GM12878 (cell line): ENCODE results near the gene CRYGS. TPM values are rescaled to one million over a fixed set of nuclear protein-coding genes. Genes with fewer than 3 reads are reported as not detected.
A peak's percentile ranks its signal among the peaks of the same experiment; 100 is the strongest.

Experiments used
- ATAC-seq: fragments of 200-7000 bp; cut with Tn5 transposase; 3 replicates; pipeline ENCODE4 v1.9.1; 2020; ENCODE audit warnings: mild to moderate bottlenecking, moderate library complexity
- BruUV-seq: library from RNA; stranded (reverse); fragments of 400-500 nt; replicated peaks from 2 replicates; lab custom pipeline; 2021; lab: Mats Ljungman, UMichigan
- CTCF ChIA-PET: fragments of 300-600 bp; sonication (Branson Sonifier 250); formaldehyde crosslinking; extraction: SDS; loops from one replicate; lab custom pipeline; 2021; ENCODE audit warnings: inconsistent platforms; lab: Yijun Ruan, JAX
- POLR2A ChIA-PET: fragments of 350-600 bp; formaldehyde crosslinking; extraction: SDS; loops from one replicate; lab custom pipeline; 2021; ENCODE audit warnings: inconsistent platforms; lab: Charles Lee
- RAD21 ChIA-PET: fragments of 300-600 bp; sonication (Branson Sonifier 250); formaldehyde crosslinking; loops from one replicate; lab custom pipeline; 2023; ENCODE audit warnings: antibody characterized with exemption; ENCODE audit not compliant: unreplicated experiment; lab: Charles Lee
- SMC1A ChIA-PET: fragments of 300-600 bp; sonication (Branson Sonifier 250); formaldehyde crosslinking; loops from one replicate; lab custom pipeline; 2023; ENCODE audit not compliant: unreplicated experiment, uncharacterized antibody; lab: Charles Lee
- DNase-seq: peaks from one replicate; pipeline ENCODE4 v3.0.0-alpha.2; 2011; ENCODE audit warnings: low read depth, low spot score
- FAIRE-seq: peaks from 3 replicates; lab custom pipeline; 2011; peaks lifted over from hg19 to GRCh38; lab: Jason Lieb, UNC
- H2AFZ ChIP-seq: 2 replicates; pipeline ENCODE4 v1.6.0; 2011; ENCODE audit warnings: low read depth, low read length, control low read depth; ENCODE audit not compliant: control insufficient read depth
- H3K27ac ChIP-seq: 2 replicates; pipeline ENCODE4 v1.5.1; 2011; ENCODE audit warnings: control low read depth; ENCODE audit not compliant: control insufficient read depth, insufficient read depth
- H3K27me3 ChIP-seq, 2 experiments: replicated peaks in 1 of 2; 2 replicates each; pipeline versions ENCODE4 v1.6.0 to v1.6.1; 2011; ENCODE audit warnings: low read length in 1 of 2; ENCODE audit not compliant: control insufficient read depth in 2 of 2, insufficient read depth in 2 of 2
- H3K36me3 ChIP-seq, 2 experiments: 2 replicates each; pipeline ENCODE4 v1.5.1; 2011; ENCODE audit warnings: low read length in 1 of 2; ENCODE audit not compliant: control insufficient read depth in 2 of 2, insufficient read depth in 2 of 2
- H3K4me1 ChIP-seq: 2 replicates; pipeline ENCODE4 v1.6.1; 2011; ENCODE audit warnings: mild to moderate bottlenecking, low read length, moderate library complexity, mixed read lengths; ENCODE audit not compliant: control insufficient read depth, insufficient read depth
- H3K4me2 ChIP-seq: 2 replicates; pipeline ENCODE4 v1.6.0; 2011; ENCODE audit warnings: control low read depth; ENCODE audit not compliant: control insufficient read depth, insufficient read depth
- H3K4me3 ChIP-seq: fragments of 200-600 bp; sonication (generic); 2 replicates; pipeline ENCODE4 v1.5.1; 2016
- H3K79me2 ChIP-seq: 2 replicates; pipeline ENCODE4 v1.6.0; 2011; ENCODE audit warnings: low read length; ENCODE audit not compliant: control insufficient read depth, insufficient read depth
- H3K9ac ChIP-seq: 2 replicates; pipeline ENCODE4 v1.8.0; 2011; ENCODE audit warnings: low read length, control low read depth, mixed read lengths; ENCODE audit not compliant: control insufficient read depth, insufficient read depth
- H3K9me3 ChIP-seq: replicated peaks from 3 replicates; pipeline ENCODE4 v1.5.1; 2011; ENCODE audit warnings: mild to moderate bottlenecking, low read length; ENCODE audit not compliant: control insufficient read depth, insufficient read depth
- H4K20me1 ChIP-seq: 2 replicates; pipeline ENCODE4 v1.6.0; 2011; ENCODE audit not compliant: control insufficient read depth, insufficient read depth
- ATF2 ChIP-seq: IDR thresholded peaks from 2 replicates; pipeline ENCODE4 v1.6.1; 2012; ENCODE audit warnings: low read length, inconsistent platforms
- BCLAF1 ChIP-seq: fragments of 450-650 bp; IDR thresholded peaks from 2 replicates; pipeline ENCODE4 v1.6.1; 2017; ENCODE audit warnings: antibody characterized with exemption, mild to moderate bottlenecking, moderate library complexity
- CEBPB ChIP-seq, 2 experiments: fragments of 150-350 bp in 1 of 2; IDR thresholded peaks; 2 replicates each; pipeline ENCODE4 v1.6.1; 2012 to 2014; ENCODE audit warnings: low read depth in 2 of 2, low read length in 2 of 2, borderline replicate concordance in 1 of 2, inconsistent platforms in 1 of 2
- EED ChIP-seq: sonication (generic); IDR thresholded peaks from 2 replicates; pipeline ENCODE4 v1.6.1; 2016; ENCODE audit warnings: antibody characterized with exemption, low read depth
- GABPA ChIP-seq: IDR thresholded peaks from 2 replicates; pipeline ENCODE4 v1.6.1; 2014; ENCODE audit warnings: antibody characterized with exemption, low read depth, mild to moderate bottlenecking, inconsistent platforms
- JUNB ChIP-seq: IDR thresholded peaks from 2 replicates; pipeline ENCODE4 v1.6.1; 2016; ENCODE audit warnings: antibody characterized with exemption, mild to moderate bottlenecking
- PML ChIP-seq: IDR thresholded peaks from 2 replicates; pipeline ENCODE4 v1.6.1; 2012; ENCODE audit warnings: low read length, inconsistent platforms
- RAD51 ChIP-seq: fragments of 450-650 bp; IDR thresholded peaks from 2 replicates; pipeline ENCODE4 v1.6.1; 2016; ENCODE audit warnings: moderate library complexity, mild to moderate bottlenecking, inconsistent platforms
- RCOR1 ChIP-seq: conservative IDR thresholded peaks from 2 replicates; pipeline ENCODE4 v1.6.1; 2012; ENCODE audit warnings: low read depth, low read length, improper control_type of control experiment
- SMAD5 ChIP-seq: IDR thresholded peaks from 2 replicates; pipeline ENCODE4 v1.6.1; 2016; ENCODE audit warnings: antibody characterized with exemption, low read depth
- STAT3 ChIP-seq: IDR thresholded peaks from 2 replicates; pipeline ENCODE4 v1.6.1; 2011; ENCODE audit warnings: low read depth, low read length, improper control_type of control experiment
- SUZ12 ChIP-seq: fragments of 200-600 bp; sonication (generic); IDR thresholded peaks from one replicate; pipeline ENCODE4 v1.6.1; 2018; ENCODE audit warnings: antibody characterized with exemption, mild to moderate bottlenecking; ENCODE audit not compliant: unreplicated experiment
- YY1 ChIP-seq: IDR thresholded peaks from 2 replicates; pipeline ENCODE4 v1.6.1; 2011; ENCODE audit warnings: low read depth, mild to moderate bottlenecking, low read length
- ZBTB4 ChIP-seq: fragments of 450-650 bp; formaldehyde crosslinking; IDR thresholded peaks from 2 replicates; pipeline ENCODE4 v1.4.0; 2022; ENCODE audit warnings: mild to moderate bottlenecking, moderate library complexity
- ZNF24 ChIP-seq: fragments of 450-650 bp; IDR thresholded peaks from 2 replicates; pipeline ENCODE4 v1.6.1; 2017; ENCODE audit warnings: antibody characterized with exemption, mild to moderate bottlenecking
- WGBS: methylation state at CpG from one replicate; pipeline ENCODE4 v1.1.6; 2016; ENCODE audit warnings: low lambda C conversion rate; ENCODE audit not compliant: insufficient replicate concordance, insufficient coverage; ENCODE audit errors: missing lambda C conversion rate; 5-methylcytosine and 5-hydroxymethylcytosine counted together
- in situ Hi-C: fragments of 300-500 bp; cut with MboI; formaldehyde crosslinking; loops from 9 replicates; pipeline ENCODE4 v1.14.3; 2018; ENCODE audit warnings: mixed read lengths
- intact Hi-C: fragments of 100-400 bp; cut with micrococcal nuclease; formaldehyde crosslinking; loops from one replicate; pipeline ENCODE4 v1.14.2; 2022; ENCODE audit not compliant: unreplicated experiment
- polyA plus RNA-seq, 11 experiments: library from polyadenylated mRNA; depleted of rRNA in 4 of 11; unstranded in 6 of 11; stranded (reverse) in 5 of 11; fragments of >200 nt; fragmentation: Nextera tagmentation in 4 of 11; fragmentation: Illumina TruSeq in 1 of 11; extraction: Ambion mirVana in 4 of 11; extraction: Trizol in 1 of 11; gene quantifications; 1 replicate in 1 of 11; 2 replicates in 10 of 11; pipeline versions ENCODE4 v1.2.1 to v1.2.3, GENCODE V29; 2011 to 2016; ENCODE audit warnings: inconsistent platforms in 2 of 11, missing spikeins in 2 of 11, low read depth in 1 of 11
- total RNA-seq, 4 experiments: library from RNA; depleted of rRNA in 3 of 4; stranded (reverse); fragments of >200 nt in 3 of 4; fragmentation: Illumina TruSeq in 1 of 4; extraction: Trizol in 1 of 4; gene quantifications; 2 replicates each; pipeline versions ENCODE4 v1.2.1 to v1.2.3, GENCODE V29; 2013 to 2021

CRYGS gene
- total and polyA plus RNA-seq, 10 of the 15 experiments (the other 5 are each of a cell fraction or from before 2014, with no cell fraction given), result 1.1 to 6.0 (median 2.5) TPM

GRCh38 chr3:186534113-186534669 is 10.0 kb downstream of the CRYGS start (continued):
- TF ChIP-seq YY1, result no peak
- peak; percentile 96 for TF ChIP-seq ATF2
- TF ChIP-seq, all 136 proteins: peak for 47

GRCh38 chr3:186532598-186533072 is 11.5 kb downstream of the CRYGS start:
- SMC1A ChIA-PET, result interaction anchor here (1.0 to 14.2 kb wide), 8 partner anchors 8 to 276 kb away, joined by 3 to 655 read pairs (median 6); no protein-coding TSS in a partner anchor
- H3K36me3 ChIP-seq, result no peaks in the 10 kb centered on the region
- DNase-seq, result peak; percentile 77
- 36% methylated on average over 1 of the region's 1 CpG for WGBS
- no peaks in the 10 kb centered on the region; the same call in 2 of the 3 replicates for H3K9me3 ChIP-seq
- no TSS peak for BruUV-seq
- H3K4me3 ChIP-seq, result no peak overlapping the region
- no peaks in the 10 kb centered on the region for H4K20me1 ChIP-seq
- H3K79me2 ChIP-seq, result no peaks in the 10 kb centered on the region
- POLR2A ChIA-PET, result interaction anchor here (0.5 to 2.5 kb wide), 7 partner anchors 10 to 550 kb away, joined by 3 to 11 read pairs (median 4); no protein-coding TSS in a partner anchor
- ATAC-seq, result peak; percentile 83
- intact Hi-C loops (loop anchor here (2.0 to 10.0 kb wide), 2 partner anchors 14 to 428 kb away; partner anchors contain the start of gene ETV5), in situ Hi-C loops (no loop called here)
- RAD21 ChIA-PET, result interaction anchor here (0.5 to 12.3 kb wide), 7 partner anchors 13 to 553 kb away, joined by 3 to 495 read pairs (median 133); no protein-coding TSS in a partner anchor
- no peaks in the 10 kb centered on the region for H3K27me3 ChIP-seq
- H3K4me2 ChIP-seq, result peak overlapping the region; percentile 45
- CTCF ChIA-PET, result interaction anchor here (0.6 to 14.3 kb wide), 9 partner anchors 9 to 549 kb away, joined by 3 to 847 read pairs (median 4); partner anchors contain the start of gene DNAJB11
- peaks cover 67% of the 10 kb centered on the region for H3K4me1 ChIP-seq
- H2AFZ ChIP-seq, result peak overlapping the region; percentile 33
- H3K27ac ChIP-seq, result peak overlapping the region; percentile 81
- peak overlapping the region; percentile 5; the same call in 1 of the 2 replicates for H3K9ac ChIP-seq
- FAIRE-seq, result peak; percentile 13
- TF ChIP-seq JUNB (peak; percentile 59), RCOR1 (no peak), PML (no peak), EED (peak; percentile 86), STAT3 (no peak), RAD51 (no peak), CEBPB (IDR thresholded peaks at IDR 0.05; ENCODE audit: borderline replicate concordance in 1 of 2, low read depth in 2 of 2, low read length in 2 of 2) (no peak), BCLAF1 (no peak), GABPA (no peak; the same call in 1 of the 2 replicates), SUZ12 (no peak), SMAD5 (no peak), ZNF24 (no peak), ZBTB4 (CRISPR knock-in tag) (no peak)
